ENCODE data around the gene SEMA6A. TPM values are rescaled to one million over a fixed set of nuclear protein-coding genes. Genes with fewer than 3 reads are reported as not detected.

SEMA6A gene
- total RNA-seq, 2 experiments from 2014 or later, result not detected

- no peak overlapping the region for H3K27ac ChIP-seq (ENCODE audit: low read depth in 1 of 2, low read length in 2 of 2)
- CTCF ChIA-PET, result no interaction called here
- no peaks in the 10 kb centered on the region for H3K36me3 Mint-ChIP-seq (ENCODE audit: low read depth)
Observed at GRCh38 chr5:116532762-116533525, 41.7 kb downstream of the SEMA6A start.

GRCh38 chr5:116531635-116532034 is 43.0 kb downstream of the SEMA6A start:
- Histone ChIP-seq H3K4me3 (ENCODE audit: low read length) (no peak overlapping the region), H3K9me3 (ENCODE audit: control insufficient read depth in 1 of 2, insufficient read depth in 1 of 2, low read length in 2 of 2) (no peaks in the 10 kb centered on the region), H3K27ac (ENCODE audit: low read depth in 1 of 2, low read length in 2 of 2) (no peak overlapping the region), H3K4me1 (ENCODE audit: insufficient read depth, low read length) (no peaks in the 10 kb centered on the region), H3K27me3 (ENCODE audit: control insufficient read depth in 1 of 2, insufficient read depth in 2 of 2, low read length in 2 of 2) (no peaks in the 10 kb centered on the region), H3K36me3 (ENCODE audit: insufficient read depth, low read length) (no peaks in the 10 kb centered on the region)
- Mint-ChIP-seq H3K4me3 (no peak overlapping the region), H3K27ac (no peak overlapping the region), H3K27me3 (no peaks in the 10 kb centered on the region), H3K36me3 (ENCODE audit: low read depth) (no peaks in the 10 kb centered on the region), H3K9me3 (no peaks in the 10 kb centered on the region), H3K4me1 (ENCODE audit: low read depth) (no peaks in the 10 kb centered on the region)
- TF ChIP-seq CTCF (IDR thresholded peaks at IDR 0.05), result no peak
- ATAC-seq (ENCODE audit: poor library complexity), result no peak
- CTCF ChIA-PET, result no interaction called here
- intact Hi-C loops (cut with DNase I, micrococcal nuclease), result no loop called here
- DNase-seq, result no peak
- POLR2A ChIA-PET, result no interaction called here

More at GRCh38 chr5:116532762-116533525, 41.7 kb downstream of the SEMA6A start:
- Histone ChIP-seq H3K9me3 (ENCODE audit: control insufficient read depth in 1 of 2, insufficient read depth in 1 of 2, low read length in 2 of 2) (no peaks in the 10 kb centered on the region), H3K27me3 (ENCODE audit: control insufficient read depth in 1 of 2, insufficient read depth in 2 of 2, low read length in 2 of 2) (no peaks in the 10 kb centered on the region), H3K4me1 (ENCODE audit: insufficient read depth, low read length) (no peaks in the 10 kb centered on the region), H3K4me3 (ENCODE audit: low read length) (no peak overlapping the region), H3K36me3 (ENCODE audit: insufficient read depth, low read length) (no peaks in the 10 kb centered on the region)
- Mint-ChIP-seq H3K4me3 (no peak overlapping the region), H3K9me3 (no peaks in the 10 kb centered on the region), H3K4me1 (ENCODE audit: low read depth) (no peaks in the 10 kb centered on the region), H3K27ac (no peak overlapping the region), H3K27me3 (no peaks in the 10 kb centered on the region)
- POLR2A ChIA-PET, result no interaction called here
- ATAC-seq (ENCODE audit: poor library complexity), result no peak
- TF ChIP-seq CTCF (IDR thresholded peaks at IDR 0.05), result no peak
- DNase-seq, result no peak
- intact Hi-C loops (cut with DNase I, micrococcal nuclease), result no loop called here

GRCh38 chr5:116531117-116531516 is 43.5 kb downstream of the SEMA6A start:
- H3K4me1 ChIP-seq (ENCODE audit: insufficient read depth, low read length), result no peaks in the 10 kb centered on the region
- intact Hi-C loops (cut with DNase I, micrococcal nuclease), result no loop called here
- Mint-ChIP-seq H3K4me3 (no peak overlapping the region), H3K27me3 (no peaks in the 10 kb centered on the region), H3K4me1 (ENCODE audit: low read depth) (no peaks in the 10 kb centered on the region), H3K27ac (no peak overlapping the region), H3K36me3 (ENCODE audit: low read depth) (no peaks in the 10 kb centered on the region), H3K9me3 (no peaks in the 10 kb centered on the region)
- DNase-seq (no peak), ATAC-seq (ENCODE audit: poor library complexity) (no peak)
- no peak overlapping the region for H3K27ac ChIP-seq (ENCODE audit: low read depth in 1 of 2, low read length in 2 of 2)
- CTCF ChIA-PET, result no interaction called here
- no peaks in the 10 kb centered on the region for H3K27me3 ChIP-seq (ENCODE audit: control insufficient read depth in 1 of 2, insufficient read depth in 2 of 2, low read length in 2 of 2)
- no peaks in the 10 kb centered on the region for H3K36me3 ChIP-seq (ENCODE audit: insufficient read depth, low read length)
- TF ChIP-seq CTCF (IDR thresholded peaks at IDR 0.05), result no peak
- no peak overlapping the region for H3K4me3 ChIP-seq (ENCODE audit: low read length)
- no peaks in the 10 kb centered on the region for H3K9me3 ChIP-seq (ENCODE audit: control insufficient read depth in 1 of 2, insufficient read depth in 1 of 2, low read length in 2 of 2)
- POLR2A ChIA-PET, result no interaction called here
